Tibial artery (tissue), 4 donors: ENCODE data around the gene ATF6.

Experiments used
- DNase-seq, 2 donors: peaks; one replicate each; pipeline ENCODE4 v3.0.0-alpha.2; 2019
- H3K27ac ChIP-seq, 2 donors: fragments of 200-600 bp; sonication (generic) in 1 of 2; 1 replicate in 1 of 2; 2 replicates in 1 of 2; pipeline ENCODE4 v1.5.1; 2018 to 2019; ENCODE audit warnings: mild to moderate bottlenecking in 1 of 2
- H3K27me3 ChIP-seq, 2 donors: fragments of 200-600 bp; sonication (generic) in 1 of 2; one replicate each; pipeline versions ENCODE4 v1.5.1 to v1.6.0; 2016 to 2019
- H3K36me3 ChIP-seq, 3 donors: fragments of 200-600 bp; sonication (generic) in 2 of 3; one replicate each; pipeline ENCODE4 v1.5.1; 2016 to 2019; ENCODE audit warnings: mild to moderate bottlenecking in 2 of 3
- H3K4me1 ChIP-seq, 4 donors: fragments of 200-600 bp; sonication (generic) in 2 of 4; 1 replicate in 3 of 4; 2 replicates in 1 of 4; pipeline ENCODE4 v1.5.1; 2016 to 2019
- H3K4me3 ChIP-seq, 2 donors: fragments of 200-600 bp; sonication (generic) in 1 of 2; 1 replicate in 1 of 2; 2 replicates in 1 of 2; pipeline ENCODE4 v1.5.1; 2018 to 2019; ENCODE audit warnings: mild to moderate bottlenecking in 2 of 2
- H3K9me3 ChIP-seq, 3 donors: fragments of 200-600 bp; sonication (generic) in 1 of 3; one replicate each; pipeline ENCODE4 v1.5.1; 2016 to 2019
- intact Hi-C: fragments of 100-400 bp; cut with DNase I; formaldehyde crosslinking; loops from one replicate; pipeline ENCODE4 v1.15.0; 2023; ENCODE audit warnings: low total_unique reads
- TF ChIP-seq, protein P1 (sequence below), 2 experiments: fragments of 200-600 bp in 1 of 2; fragments of 450-650 bp in 1 of 2; IDR thresholded peaks; one replicate each; pipeline ENCODE4 v1.5.1; 2017 to 2019; ENCODE audit warnings: antibody characterized with exemption in 2 of 2, mild to moderate bottlenecking in 1 of 2, moderate library complexity in 1 of 2

The ATF6 gene

DNA sequence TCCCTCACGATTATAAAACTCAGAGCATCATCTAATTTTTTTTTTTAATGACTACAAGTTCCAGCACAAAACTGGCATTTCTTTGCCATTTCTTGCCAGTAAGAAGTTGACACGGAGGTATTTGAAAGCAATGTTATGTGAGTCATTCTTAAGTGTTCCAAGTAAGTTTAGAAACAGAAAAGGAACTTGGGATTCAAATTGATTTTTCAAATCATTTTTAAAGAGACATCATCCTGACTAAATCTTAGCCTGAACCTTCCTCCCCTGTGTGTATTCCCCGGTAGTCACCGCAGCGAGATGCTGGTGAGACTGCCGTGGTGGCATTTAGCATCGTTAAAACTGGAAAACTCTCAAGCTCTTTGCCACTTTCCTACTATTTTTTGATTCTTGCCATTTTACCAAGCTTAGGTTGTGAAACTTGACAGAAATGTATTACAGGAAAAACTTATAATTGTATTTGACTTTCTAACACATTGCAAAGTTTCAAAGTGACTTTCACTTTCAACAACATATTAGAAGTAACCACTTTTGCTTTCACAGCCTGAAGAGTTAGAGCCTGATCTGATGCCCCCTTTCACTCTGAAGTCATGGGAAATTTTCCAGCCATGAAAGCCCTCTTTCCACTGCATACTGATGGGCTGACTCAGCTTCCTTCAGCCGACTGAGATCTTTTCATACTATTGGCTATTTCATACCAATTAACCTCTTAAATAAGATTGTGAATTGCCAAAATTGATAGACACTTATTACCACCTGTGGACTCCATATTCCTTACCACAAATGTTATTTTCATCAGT, 196.2 kb downstream of the ATF6 start:
- DNase-seq, result no peak
- H3K27ac ChIP-seq, result peak overlapping the region; percentile 55 to 65

DNA sequence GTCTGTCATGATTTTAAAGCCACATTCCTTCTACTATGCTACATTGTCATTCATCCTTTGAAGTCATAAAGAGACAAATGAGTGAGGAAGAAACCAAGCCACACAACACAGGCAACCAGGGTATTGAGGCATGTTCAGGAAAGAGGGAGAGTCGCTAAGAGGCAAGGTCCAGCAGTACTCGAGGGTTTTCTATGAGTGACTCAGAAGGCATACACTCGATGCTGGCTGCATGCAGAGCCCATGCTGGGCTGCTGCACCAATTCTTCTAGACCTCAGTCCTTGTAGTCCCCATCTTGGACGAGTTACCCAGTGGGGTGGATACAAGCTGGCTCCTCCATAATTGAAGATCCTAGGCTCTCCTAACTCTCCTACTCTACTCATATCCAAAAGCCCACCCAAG, 199.9 kb downstream of the ATF6 start:
- intact Hi-C loops, result loop anchor here (5.0 kb wide), 1 partner anchor 41 kb away; no protein-coding TSS in a partner anchor
- TF ChIP-seq, protein P1, sequence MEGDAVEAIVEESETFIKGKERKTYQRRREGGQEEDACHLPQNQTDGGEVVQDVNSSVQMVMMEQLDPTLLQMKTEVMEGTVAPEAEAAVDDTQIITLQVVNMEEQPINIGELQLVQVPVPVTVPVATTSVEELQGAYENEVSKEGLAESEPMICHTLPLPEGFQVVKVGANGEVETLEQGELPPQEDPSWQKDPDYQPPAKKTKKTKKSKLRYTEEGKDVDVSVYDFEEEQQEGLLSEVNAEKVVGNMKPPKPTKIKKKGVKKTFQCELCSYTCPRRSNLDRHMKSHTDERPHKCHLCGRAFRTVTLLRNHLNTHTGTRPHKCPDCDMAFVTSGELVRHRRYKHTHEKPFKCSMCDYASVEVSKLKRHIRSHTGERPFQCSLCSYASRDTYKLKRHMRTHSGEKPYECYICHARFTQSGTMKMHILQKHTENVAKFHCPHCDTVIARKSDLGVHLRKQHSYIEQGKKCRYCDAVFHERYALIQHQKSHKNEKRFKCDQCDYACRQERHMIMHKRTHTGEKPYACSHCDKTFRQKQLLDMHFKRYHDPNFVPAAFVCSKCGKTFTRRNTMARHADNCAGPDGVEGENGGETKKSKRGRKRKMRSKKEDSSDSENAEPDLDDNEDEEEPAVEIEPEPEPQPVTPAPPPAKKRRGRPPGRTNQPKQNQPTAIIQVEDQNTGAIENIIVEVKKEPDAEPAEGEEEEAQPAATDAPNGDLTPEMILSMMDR (IDR thresholded peaks at IDR 0.05), result no peak
- H3K4me1 ChIP-seq, result peaks cover 0 to 45% (median 25%) of the 10 kb centered on the region in 4 donors
- H3K27me3 ChIP-seq, result no peaks in the 10 kb centered on the region
- H3K27ac ChIP-seq, result no peak overlapping the region
- DNase-seq, result no peak
- H3K4me3 ChIP-seq, result no peak overlapping the region
- no peaks in the 10 kb centered on the region for H3K36me3 ChIP-seq
- H3K9me3 ChIP-seq, result no peaks in the 10 kb centered on the region

More for the DNA sequence above, 196.2 kb downstream of the ATF6 start:
- intact Hi-C loops, result no loop called here
- H3K36me3 ChIP-seq, result peaks cover 5 to 11% (median 9%) of the 10 kb centered on the region in 3 donors
- TF ChIP-seq, protein P1 (IDR thresholded peaks at IDR 0.05), result no peak
- H3K4me3 ChIP-seq, result peak overlapping the region; percentile 43 to 46
- H3K4me1 ChIP-seq, result peaks cover 0 to 34% (median 16%) of the 10 kb centered on the region in 4 donors
- H3K27me3 ChIP-seq, result no peaks in the 10 kb centered on the region
- no peaks in the 10 kb centered on the region for H3K9me3 ChIP-seq

- Histone ChIP-seq H3K27me3 (no peaks in the 10 kb centered on the region), H3K4me3 (no peak overlapping the region), H3K9me3 (no peaks in the 10 kb centered on the region), H3K4me1 (peaks cover 0 to 45% (median 28%) of the 10 kb centered on the region in 4 donors), H3K36me3 (no peaks in the 10 kb centered on the region), H3K27ac (peak overlapping the region in 1 of 2 donors; percentile 33)
- TF ChIP-seq, protein P1 (IDR thresholded peaks at IDR 0.05), result no peak
- DNase-seq, result no peak
- intact Hi-C loops, result no loop called here
These were observed 203.9 kb downstream of the ATF6 start for GRCh38 chr1:161970036-161970435.

DNA sequence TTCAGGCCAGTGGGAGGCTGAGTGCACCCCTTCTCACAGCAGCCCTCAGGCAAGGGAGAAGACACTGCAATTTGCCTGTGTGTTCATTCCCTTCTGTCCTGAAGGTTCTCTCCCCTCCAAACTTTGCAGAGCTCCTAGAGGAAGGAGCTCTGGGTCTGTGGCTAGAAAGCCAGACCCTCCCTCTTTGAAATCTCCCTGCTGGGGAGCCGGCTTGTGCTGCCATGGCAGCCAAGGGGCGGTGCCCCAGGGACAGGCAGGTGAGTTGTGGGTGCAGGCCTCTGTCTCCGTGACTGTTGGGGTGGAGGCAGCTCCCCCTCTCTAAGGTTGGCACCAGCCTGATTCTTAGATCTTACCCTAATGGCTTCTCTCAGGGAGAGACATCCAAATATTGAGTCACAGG, 204.5 kb downstream of the ATF6 start:
- TF ChIP-seq, protein P1 (IDR thresholded peaks at IDR 0.05), result no peak
- Histone ChIP-seq H3K4me1 (peaks cover 0 to 46% (median 28%) of the 10 kb centered on the region in 4 donors), H3K27ac (peak overlapping the region in 1 of 2 donors; percentile 33), H3K36me3 (no peaks in the 10 kb centered on the region), H3K9me3 (no peaks in the 10 kb centered on the region), H3K4me3 (no peak overlapping the region), H3K27me3 (no peaks in the 10 kb centered on the region)
- intact Hi-C loops, result no loop called here
- DNase-seq, result no peak

DNA sequence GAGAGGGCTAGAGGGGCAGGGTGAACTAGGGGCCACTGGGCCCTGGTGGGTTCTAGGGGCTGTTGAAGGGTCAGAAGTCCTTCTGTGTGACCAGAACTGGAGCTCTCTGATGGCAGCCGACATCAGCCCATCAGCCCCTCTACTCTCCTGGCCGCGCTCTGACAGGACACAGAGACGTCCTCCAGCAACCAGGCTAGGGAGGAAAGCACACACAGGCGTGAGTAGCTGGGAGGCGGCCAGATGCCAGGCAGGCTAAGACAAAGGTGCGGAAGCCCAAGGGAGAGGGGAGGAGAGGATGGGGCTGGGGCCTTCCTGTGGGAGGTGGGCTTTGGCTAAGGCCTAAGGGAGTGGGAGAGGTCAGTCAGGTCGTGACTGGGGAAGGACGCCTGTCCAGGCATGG, 206.7 kb downstream of the ATF6 start:
- no peak overlapping the region for H3K4me3 ChIP-seq
- no peaks in the 10 kb centered on the region for H3K27me3 ChIP-seq
- H3K4me1 ChIP-seq, result peaks cover 0 to 46% (median 28%) of the 10 kb centered on the region in 4 donors
- H3K36me3 ChIP-seq, result no peaks in the 10 kb centered on the region
- no peak for DNase-seq
- TF ChIP-seq, protein P1 (IDR thresholded peaks at IDR 0.05), result no peak
- peak overlapping the region in 1 of 2 donors; percentile 79 for H3K27ac ChIP-seq
- intact Hi-C loops, result no loop called here
- no peaks in the 10 kb centered on the region for H3K9me3 ChIP-seq
